Hematopoietic multipotent progenitor cell (in vitro differentiated cells): ENCODE results near the gene SRPK3. TPM values are rescaled to one million over a fixed set of nuclear protein-coding genes. Genes with fewer than 3 reads are reported as not detected.

Source experiments
- DNase-seq, 3 donors: peaks; one replicate each; pipeline ENCODE4 v3.0.0-alpha.2; 2011 to 2015; ENCODE audit warnings: low read depth in 2 of 3, low spot score in 2 of 3
- total RNA-seq: library from RNA; depleted of rRNA; stranded (reverse); fragments of >200 nt; gene quantifications from one replicate; pipeline ENCODE4 v1.2.3, GENCODE V29; 2012

SRPK3 gene
- total RNA-seq, 1 donor: 0.27 TPM

DNA sequence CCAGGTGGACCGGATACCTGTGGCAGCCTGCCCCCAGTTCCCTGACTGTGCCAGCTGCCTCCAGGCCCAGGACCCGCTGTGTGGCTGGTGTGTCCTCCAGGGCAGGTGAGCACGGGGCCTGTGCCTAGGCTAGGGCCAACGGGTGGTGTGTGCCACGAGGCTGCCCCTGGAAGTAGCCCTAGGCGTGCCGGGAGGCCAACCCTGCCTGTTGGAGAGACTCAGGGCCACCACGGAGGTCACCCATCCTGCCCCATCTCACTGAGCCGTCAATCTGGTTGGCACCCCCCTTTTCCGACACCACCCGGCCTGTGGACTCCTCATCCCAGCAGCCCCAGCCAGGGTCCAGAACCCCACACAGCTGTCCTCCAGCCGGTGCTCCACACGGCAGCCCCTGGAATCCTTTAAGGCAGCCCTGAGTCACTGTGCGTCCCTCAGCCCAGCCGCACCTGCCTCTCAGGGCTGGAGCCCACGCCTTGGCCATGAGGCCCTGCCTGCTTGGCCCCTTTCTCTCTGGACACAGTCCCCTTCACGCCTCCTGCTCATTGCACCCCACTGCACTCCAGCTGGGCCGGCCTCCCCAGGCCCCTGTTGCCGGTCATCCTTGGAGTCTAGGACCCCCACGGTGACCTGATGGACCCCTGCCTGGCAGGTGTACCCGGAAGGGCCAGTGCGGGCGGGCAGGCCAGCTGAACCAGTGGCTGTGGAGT is 11.5 kb upstream of the SRPK3 start:
- DNase-seq: no peak

DNA sequence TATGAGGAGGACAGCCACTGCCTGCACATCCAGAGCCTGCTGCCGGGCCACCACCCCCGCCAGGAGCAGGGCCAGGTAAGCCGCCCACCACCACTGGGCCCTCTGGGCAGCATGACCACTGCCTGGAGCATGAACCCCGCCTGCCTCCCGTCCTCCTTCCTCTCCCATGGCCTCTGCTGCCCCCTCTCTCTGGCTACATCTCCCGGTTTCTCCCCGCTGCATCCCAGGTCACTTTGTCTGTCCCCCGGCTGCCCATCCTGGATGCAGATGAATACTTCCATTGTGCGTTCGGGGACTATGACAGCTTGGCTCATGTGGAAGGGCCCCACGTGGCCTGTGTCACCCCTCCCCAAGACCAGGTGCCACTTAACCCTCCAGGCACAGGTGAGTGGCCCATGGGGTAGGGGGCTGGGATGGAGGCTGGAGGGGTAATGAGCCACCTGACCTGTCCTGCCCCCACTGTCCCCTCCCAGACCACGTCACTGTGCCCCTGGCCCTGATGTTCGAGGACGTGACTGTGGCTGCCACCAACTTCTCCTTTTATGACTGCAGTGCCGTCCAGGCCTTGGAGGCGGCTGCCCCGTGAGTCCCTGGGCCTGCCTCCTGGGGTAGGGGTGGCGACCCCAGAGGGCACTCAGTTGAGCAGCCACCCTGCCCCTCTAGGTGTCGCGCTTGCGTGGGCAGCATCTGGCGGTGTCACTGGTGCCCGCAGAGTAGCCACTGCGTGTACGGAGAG is 10.8 kb upstream of the SRPK3 start:
- no peak for DNase-seq

DNA sequence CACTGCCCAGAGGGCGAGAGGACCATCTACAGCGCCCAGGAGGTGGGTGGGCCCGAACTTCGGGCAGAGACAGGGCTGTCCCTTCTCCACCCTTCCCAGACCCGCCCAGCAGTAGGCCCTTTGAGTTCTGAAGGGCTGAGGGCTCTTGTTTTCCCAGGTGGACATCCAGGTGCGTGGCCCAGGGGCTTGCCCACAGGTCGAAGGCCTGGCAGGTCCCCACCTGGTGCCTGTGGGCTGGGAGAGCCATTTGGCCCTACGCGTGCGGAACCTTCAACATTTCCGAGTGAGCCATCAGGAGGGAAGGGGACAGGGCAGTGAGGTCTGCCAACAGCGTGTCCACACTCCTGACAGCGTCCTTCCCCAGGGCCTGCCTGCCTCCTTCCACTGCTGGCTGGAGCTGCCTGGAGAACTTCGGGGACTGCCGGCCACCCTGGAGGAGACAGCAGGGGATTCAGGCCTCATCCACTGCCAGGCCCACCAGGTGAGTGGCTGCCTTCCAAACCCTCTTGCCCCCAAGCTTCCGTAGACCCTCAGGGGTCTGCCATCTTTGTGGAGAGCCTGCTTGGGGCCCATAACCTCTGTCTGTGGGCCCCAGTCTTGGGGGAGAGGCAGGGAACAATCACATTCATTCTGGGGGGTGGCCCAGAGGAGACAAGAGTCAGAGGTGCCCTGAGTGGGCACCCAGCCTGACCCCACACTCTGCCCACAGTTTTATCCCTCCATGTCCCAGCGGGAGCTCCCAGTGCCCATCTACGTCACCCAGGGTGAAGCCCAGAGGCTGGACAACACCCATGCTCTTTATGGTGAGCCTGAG is 10.0 kb upstream of the SRPK3 start:
- DNase-seq: no peak

DNA sequence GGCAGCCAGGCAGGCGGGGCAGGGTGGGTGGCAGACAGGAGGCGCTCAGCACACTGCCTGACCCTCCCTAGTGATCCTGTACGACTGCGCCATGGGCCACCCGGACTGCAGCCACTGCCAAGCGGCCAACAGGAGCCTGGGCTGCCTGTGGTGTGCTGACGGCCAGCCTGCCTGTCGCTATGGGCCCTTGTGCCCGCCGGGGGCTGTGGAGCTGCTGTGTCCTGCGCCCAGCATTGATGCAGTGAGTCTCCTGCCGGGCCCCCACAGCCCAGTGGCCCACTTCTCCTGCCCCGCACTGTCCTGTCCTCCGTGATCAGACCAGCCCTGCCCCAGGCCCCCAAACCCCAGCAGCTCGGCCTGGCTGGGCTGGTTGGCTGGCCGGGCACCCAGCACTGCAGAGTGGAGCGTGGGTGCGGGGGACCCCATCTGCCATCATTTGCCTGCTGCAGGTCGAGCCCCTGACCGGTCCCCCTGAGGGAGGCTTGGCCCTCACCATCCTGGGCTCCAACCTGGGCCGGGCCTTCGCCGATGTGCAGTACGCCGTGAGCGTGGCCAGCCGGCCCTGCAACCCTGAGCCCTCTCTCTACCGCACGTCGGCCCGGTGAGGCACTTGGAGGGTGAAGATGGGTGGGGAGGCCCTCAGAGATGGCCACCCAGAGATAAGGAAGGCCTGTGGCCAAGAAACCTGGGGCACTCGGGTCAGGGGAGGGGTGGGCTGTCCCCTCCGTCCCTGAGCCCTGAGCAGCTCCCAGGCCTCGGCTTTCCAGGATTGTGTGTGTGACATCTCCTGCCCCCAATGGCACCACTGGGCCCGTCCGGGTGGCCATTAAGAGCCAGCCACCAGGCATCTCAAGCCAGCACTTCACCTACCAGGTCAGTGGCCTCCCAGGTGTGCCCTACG is 9.2 kb upstream of the SRPK3 start:
- DNase-seq: no peak

DNA sequence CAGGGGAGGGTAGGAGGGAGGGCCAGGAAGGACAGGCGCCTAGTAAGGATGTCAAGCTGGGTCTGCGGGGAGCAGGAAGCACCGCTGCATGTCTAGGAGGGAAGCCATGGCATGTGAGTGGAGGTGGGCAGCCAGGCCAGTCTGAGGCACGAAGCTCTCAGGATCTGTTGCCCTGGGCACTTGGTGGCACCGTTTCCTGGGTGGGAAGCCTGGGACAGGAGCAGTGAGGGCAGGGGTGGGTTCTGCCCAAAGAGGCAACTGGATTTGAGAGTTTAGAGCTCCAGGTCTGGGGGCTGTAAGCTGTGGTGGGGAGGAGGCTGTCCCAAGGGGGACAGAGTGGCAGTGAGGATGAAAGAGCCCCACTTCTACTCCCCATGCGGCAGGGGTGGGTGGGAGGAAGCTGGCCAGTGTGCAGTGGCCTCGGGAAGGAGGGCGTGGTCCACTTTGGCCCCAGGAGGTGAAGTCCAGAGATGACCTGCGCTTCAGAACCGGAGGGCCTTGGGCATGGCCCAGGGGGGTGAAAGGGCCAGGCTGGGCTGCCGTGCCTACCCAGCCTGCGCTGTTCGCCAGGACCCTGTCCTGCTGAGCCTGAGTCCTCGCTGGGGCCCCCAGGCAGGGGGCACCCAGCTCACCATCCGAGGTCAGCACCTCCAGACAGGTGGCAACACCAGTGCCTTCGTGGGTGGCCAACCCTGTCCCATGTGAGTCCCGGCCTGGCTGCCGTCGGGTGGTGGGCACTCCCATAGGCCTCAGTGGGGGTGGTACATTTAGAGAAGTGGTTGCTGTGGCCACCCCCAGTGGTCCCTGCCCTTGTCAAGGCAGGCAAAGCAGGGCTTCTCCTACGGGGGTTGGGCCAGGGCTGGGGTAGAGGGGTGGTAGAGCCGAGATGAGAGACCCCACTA is 8.3 kb upstream of the SRPK3 start:
- no peak for DNase-seq

DNA sequence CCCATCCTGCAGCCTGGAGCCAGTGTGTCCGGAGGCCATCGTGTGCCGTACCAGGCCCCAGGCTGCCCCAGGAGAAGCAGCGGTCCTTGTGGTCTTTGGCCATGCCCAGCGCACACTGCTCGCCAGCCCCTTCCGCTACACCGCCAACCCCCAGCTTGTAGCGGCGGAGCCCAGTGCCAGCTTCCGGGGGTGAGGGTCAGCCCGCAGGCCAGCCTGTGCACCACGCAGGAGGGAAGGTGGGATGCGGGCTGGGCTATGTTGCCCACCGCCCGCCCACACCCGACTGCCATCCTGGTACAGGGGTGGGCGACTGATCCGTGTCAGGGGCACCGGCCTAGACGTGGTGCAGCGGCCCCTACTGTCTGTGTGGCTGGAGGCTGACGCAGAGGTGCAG is 7.6 kb upstream of the SRPK3 start:
- no peak for DNase-seq

DNA sequence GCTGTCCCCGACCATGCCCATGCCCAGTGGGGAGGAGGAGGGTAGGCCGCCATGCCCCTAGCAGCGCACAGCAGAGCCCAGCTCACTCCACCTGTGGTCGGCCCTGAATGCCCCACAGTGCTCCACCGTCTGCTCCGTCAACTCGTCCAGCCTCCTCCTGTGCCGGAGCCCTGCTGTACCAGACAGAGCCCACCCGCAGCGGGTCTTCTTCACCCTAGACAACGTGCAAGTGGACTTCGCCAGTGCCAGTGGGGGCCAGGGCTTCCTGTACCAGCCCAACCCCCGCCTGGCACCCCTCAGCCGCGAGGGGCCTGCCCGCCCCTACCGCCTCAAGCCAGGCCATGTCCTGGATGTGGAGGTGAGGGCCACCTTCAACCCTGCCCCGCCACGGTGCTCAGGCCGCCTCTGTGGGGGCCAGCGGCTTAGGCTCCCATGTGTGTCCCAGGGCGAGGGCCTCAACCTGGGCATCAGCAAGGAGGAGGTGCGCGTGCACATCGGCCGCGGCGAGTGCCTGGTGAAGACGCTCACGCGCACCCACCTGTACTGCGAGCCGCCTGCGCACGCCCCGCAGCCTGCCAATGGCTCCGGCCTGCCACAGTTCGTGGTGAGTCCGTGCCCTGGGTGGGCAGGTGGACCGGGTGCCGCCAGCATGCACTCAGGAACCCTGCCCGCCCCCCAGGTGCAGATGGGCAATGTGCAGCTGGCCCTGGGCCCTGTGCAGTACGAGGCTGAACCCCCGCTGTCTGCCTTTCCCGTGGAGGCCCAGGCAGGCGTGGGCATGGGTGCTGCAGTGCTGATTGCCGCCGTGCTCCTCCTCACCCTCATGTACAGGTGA is 6.9 kb upstream of the SRPK3 start:
- DNase-seq: no peak

DNA sequence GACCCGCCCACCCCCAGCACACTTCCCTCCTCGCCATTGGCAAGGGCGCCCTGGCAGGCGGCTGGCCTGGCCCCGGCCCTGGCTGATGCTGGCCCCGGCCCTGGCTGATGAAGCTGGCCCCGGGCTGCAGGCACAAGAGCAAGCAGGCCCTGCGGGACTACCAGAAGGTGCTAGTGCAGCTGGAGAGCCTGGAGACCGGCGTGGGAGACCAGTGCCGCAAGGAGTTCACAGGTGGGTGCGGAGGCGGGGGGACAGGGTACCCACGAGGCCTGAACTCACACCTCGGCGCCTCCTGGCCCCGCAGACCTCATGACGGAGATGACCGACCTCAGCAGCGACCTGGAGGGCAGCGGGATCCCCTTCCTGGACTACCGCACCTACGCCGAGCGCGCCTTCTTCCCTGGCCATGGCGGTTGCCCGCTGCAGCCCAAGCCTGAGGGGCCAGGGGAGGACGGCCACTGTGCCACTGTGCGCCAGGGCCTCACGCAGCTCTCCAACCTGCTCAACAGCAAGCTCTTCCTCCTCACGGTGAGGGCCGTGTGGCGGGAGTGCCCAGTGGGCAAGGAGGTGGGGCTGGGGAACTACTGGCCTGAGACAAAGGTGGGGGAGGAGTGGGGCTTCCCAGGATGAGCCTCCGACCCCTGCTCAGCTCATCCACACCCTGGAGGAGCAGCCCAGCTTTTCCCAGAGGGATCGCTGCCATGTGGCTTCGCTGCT is 6.1 kb upstream of the SRPK3 start:
- no peak for DNase-seq

DNA sequence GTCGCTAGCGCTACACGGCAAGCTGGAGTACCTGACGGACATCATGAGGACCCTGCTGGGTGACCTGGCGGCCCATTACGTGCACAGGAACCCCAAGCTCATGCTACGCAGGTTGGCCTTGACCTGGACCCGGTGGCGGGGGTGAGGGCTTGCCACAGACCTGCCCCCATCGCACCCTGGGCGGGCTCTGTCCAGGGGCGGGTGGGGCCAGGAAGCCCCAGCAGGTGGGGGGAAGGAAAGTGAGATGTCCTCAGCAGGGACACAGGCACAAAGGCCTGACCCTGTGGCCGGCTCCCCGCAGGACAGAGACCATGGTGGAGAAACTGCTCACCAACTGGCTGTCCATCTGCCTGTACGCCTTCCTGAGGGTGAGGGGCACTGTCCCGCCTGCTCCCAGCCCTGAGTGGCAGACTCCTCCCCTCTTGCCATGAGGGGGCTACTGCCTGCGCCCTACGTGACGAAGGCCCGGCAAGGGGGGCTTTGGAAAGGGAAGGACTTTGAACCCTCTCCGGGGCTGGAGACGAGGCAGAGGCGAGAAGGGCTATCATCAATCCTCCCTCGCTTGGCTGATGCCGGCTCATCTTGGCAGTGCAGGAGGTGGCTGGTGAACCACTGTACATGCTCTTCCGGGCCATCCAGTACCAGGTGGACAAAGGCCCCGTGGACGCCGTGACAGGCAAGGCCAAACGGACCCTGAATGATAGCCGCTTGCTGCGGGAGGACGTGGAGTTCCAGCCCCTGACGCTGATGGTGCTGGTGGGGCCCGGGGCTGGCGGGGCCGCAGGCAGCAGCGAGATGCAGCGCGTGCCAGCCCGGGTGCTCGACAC is 5.3 kb upstream of the SRPK3 start:
- no peak for DNase-seq

DNA sequence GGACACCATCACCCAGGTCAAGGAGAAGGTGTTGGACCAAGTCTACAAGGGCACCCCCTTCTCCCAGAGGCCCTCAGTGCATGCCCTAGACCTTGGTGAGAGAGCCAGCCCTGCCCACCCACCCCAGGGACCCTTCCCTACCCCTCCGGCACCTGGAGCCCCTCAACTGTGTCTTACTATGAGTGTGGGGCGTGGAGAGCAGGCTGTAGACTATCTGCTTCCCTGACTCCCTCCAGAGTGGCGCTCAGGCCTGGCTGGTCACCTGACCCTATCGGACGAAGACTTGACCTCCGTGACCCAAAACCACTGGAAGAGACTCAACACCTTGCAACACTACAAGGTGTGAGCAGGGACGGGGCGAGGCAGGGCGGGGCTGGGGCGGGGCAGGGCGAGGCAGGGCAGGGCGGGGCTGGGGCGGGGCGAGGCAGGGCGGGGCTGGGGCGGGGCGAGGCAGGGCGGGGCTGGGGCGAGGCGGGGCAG is 4.7 kb upstream of the SRPK3 start:
- no peak for DNase-seq

DNA sequence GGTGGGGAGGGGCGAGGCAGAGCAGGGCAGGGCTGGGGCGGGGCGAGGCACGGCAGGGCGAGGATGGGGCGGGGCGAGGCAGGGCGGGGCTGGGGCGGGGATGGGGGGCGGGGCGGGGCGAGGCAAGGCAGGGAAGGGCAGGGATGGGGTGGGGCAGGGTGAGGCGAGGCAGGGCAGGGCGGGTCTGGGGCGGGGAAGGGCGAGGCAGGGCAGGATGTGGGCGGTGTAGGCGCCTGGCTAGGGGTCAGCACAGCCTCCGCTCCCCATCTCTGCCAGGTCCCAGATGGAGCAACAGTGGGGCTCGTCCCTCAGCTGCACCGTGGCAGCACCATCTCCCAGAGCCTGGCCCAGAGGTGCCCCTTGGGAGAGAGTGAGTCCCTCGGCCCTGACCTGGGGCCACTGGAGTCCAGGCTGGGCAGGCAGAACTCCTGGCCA is 4.2 kb upstream of the SRPK3 start:
- no peak for DNase-seq

DNA sequence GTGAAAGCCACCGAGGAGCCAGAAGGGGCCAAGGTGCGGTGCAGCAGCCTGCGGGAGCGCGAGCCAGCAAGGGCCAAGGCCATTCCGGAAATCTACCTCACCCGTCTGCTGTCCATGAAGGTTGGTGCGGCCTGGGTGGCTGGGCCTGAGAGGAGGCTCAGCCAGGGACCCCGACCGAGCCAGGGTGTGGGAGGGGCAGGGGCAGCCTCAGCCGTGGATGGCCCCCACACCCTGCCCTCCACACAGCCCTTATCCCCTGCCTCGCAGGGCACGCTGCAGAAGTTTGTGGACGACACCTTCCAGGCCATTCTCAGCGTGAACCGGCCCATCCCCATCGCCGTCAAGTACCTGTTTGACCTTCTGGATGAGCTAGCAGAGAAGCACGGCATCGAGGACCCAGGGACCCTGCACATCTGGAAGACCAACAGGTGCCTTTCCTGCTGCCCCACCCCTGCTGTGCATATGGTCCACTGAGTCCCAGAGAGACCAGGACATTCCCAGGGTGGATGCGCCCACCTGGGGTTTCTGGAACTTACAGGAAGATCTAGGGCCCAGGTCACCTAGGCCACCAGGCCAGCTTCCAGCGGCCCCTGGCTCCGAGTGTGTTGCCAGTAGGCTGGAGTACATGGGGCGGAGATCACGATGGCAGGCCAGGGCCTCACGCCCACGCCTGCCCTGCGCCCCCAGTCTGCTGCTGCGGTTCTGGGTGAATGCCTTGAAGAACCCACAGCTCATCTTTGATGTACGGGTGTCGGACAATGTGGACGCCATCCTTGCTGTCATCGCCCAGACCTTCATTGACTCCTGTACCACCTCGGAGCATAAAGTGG is 3.4 kb upstream of the SRPK3 start:
- no peak for DNase-seq

DNA sequence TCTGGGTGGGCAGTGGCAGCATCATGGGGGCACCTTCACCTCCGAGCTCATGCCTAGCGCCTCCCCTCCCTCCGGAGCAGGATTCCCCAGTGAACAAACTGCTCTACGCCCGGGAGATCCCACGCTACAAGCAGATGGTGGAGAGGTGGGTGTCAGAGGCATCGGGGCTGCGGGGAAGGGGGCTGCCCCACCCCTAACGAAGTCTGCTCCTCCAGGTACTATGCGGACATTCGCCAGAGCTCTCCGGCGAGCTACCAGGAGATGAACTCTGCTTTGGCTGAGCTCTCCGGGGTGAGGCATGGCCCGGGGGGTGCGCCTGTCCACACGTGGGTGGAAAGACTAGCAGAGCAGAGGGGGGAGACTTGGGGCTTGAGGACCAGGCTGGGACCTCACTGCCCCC is 2.7 kb upstream of the SRPK3 start:
- no peak for DNase-seq

DNA sequence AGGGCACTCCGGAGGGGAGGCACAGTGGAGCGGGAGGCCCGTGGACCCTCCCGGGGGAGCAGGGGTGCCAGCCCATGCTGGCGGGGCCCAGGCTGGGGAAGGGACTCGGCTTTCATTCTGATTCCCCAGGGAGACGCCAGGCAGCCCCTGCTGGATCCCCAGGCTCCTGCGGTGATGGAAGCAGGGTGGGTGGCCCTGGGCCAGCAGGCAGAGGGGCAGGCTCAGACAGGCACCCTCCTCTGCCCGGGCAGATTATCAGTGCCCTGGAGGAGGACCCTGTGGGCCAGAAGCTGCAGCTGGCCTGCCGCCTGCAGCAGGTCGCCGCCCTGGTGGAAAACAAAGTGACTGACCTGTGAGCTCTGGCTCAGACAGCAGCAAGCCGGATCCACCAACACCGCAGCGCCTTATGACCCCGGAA is 2.1 kb upstream of the SRPK3 start:
- no peak for DNase-seq

DNA sequence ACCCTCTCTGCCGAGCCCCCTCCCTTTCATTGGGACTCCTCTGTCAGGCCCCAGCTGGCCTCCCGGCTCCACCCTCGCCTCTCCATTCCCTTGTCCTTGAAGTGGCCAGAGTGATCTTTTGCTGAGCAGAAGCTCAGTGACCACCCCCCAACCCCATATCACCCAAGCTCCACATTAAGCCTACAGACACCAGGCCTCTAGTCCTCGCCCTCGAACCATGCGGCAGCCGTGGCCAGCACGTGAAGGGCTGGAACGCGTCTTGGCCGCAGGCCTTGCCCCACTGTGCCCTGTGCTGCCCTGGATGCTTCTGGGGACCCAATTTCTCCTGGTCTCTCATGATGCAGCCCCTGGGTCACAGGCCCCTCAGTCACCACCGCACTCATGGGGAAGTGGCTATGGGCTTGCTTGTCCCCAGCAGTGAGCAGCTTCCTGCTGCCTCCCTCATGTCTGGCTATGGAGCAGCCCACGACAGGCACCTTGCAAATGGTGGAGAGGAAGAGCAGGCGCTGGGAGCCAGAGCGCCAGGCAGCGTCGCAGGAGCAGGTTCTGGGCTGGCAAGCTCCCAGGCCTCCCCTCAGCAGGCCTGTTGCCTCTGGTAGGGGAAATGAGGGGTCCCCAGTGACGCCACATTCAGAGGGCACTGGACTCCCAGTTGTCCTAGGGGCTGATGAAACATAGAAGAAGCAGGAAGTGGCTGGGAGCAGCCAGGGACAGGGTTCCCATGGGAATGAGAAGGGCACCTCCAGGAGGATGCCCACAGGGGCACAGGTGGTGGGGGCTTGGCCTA is 757 bp upstream of the SRPK3 start:
- DNase-seq: peak in 1 of 3 donors; percentile 22
